LHCN-M2 (cell line): Measurements from ENCODE around the gene RIT2. TPM values are rescaled to one million over a fixed set of nuclear protein-coding genes. Genes with fewer than 3 reads are reported as not detected.

Source experiments
- total RNA-seq: library from RNA; depleted of rRNA; stranded (reverse); fragments of >200 nt; gene quantifications from 2 replicates; pipeline ENCODE4 v1.2.3, GENCODE V29; 2014; rRNA removed

Gene RIT2
- total RNA-seq, 1 experiment from 2014 or later: not detected

Other genes starting within 250 kb of the RIT2 start
- gene SYT4, start 161.8 kb upstream of the RIT2 start, total RNA-seq: not detected in 2 replicates